ENCODE data around the gene IZUMO4.

DNA sequence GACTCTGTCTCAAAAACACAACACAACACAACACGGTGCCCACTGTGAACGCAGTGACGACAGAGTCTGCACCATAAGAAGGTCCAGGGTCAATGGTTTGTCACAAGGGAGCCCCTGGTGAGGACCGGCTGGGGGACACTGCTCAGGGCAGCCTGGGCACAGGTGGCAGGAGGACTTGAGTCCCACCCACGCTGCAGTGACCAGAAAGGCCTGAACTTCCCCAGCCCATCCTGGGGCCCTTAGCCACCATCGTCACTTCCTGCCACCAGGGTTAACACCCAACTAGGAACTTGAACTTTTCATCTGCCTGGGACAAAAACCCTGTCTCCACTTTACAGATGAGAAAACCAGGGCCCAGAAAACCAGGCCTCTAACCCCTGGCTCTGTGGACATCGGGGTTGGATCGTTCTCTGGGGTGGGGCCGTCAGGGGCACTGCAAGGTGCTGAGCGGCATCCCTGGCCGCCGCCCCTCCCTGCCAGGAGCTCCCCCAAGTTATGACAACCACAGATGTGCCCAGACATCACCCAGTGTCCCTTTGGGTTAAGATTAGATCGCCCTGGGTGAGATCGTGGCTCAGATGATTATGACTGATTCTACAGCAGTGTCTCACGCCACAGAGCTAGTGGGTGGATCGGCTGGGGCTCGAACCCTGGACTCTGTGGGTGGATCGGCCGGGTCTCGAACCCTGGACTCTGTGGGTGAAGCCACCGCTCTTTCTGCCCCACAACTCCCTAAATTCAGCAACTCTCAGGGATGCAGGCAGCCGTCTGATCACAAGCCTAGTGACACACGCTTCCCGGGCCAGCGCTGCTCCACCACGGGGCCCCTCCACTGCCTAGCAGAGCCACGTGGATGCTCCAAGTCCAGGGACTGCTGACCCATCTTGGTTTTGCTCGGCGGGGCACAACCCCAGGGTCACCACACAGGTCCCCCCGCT lies 14.6 kb upstream of the IZUMO4 start:
- TF ChIP-seq ZC3H10 (CRISPR knock-in tag; IDR thresholded peaks at IDR 0.05): no peak
- TF ChIP-seq ZFP3 (CRISPR knock-in tag; IDR thresholded peaks at IDR 0.05): no peak
- TF ChIP-seq ESRRG (CRISPR knock-in tag; IDR thresholded peaks at IDR 0.05): no peak
- TF ChIP-seq, protein P1, sequence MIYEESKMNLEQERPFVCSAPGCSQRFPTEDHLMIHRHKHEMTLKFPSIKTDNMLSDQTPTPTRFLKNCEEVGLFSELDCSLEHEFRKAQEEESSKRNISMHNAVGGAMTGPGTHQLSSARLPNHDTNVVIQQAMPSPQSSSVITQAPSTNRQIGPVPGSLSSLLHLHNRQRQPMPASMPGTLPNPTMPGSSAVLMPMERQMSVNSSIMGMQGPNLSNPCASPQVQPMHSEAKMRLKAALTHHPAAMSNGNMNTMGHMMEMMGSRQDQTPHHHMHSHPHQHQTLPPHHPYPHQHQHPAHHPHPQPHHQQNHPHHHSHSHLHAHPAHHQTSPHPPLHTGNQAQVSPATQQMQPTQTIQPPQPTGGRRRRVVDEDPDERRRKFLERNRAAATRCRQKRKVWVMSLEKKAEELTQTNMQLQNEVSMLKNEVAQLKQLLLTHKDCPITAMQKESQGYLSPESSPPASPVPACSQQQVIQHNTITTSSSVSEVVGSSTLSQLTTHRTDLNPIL (CRISPR knock-in tag; IDR thresholded peaks at IDR 0.05; ENCODE audit: low read depth): no peak
- TF ChIP-seq, protein P2, sequence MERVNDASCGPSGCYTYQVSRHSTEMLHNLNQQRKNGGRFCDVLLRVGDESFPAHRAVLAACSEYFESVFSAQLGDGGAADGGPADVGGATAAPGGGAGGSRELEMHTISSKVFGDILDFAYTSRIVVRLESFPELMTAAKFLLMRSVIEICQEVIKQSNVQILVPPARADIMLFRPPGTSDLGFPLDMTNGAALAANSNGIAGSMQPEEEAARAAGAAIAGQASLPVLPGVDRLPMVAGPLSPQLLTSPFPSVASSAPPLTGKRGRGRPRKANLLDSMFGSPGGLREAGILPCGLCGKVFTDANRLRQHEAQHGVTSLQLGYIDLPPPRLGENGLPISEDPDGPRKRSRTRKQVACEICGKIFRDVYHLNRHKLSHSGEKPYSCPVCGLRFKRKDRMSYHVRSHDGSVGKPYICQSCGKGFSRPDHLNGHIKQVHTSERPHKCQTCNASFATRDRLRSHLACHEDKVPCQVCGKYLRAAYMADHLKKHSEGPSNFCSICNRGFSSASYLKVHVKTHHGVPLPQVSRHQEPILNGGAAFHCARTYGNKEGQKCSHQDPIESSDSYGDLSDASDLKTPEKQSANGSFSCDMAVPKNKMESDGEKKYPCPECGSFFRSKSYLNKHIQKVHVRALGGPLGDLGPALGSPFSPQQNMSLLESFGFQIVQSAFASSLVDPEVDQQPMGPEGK (CRISPR knock-in tag; IDR thresholded peaks at IDR 0.05; ENCODE audit: borderline replicate concordance): no peak
- TF ChIP-seq ARNTL (CRISPR knock-in tag; IDR thresholded peaks at IDR 0.05; ENCODE audit: borderline replicate concordance, low read depth): no peak
- TF ChIP-seq TCF4 (CRISPR knock-in tag; IDR thresholded peaks at IDR 0.05; ENCODE audit: borderline replicate concordance): no peak
- TF ChIP-seq PPARA (CRISPR knock-in tag; IDR thresholded peaks at IDR 0.05; ENCODE audit: borderline replicate concordance): no peak
- TF ChIP-seq, protein P3, sequence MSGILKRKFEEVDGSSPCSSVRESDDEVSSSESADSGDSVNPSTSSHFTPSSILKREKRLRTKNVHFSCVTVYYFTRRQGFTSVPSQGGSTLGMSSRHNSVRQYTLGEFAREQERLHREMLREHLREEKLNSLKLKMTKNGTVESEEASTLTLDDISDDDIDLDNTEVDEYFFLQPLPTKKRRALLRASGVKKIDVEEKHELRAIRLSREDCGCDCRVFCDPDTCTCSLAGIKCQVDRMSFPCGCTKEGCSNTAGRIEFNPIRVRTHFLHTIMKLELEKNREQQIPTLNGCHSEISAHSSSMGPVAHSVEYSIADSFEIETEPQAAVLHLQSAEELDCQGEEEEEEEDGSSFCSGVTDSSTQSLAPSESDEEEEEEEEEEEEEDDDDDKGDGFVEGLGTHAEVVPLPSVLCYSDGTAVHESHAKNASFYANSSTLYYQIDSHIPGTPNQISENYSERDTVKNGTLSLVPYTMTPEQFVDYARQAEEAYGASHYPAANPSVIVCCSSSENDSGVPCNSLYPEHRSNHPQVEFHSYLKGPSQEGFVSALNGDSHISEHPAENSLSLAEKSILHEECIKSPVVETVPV (CRISPR knock-in tag; IDR thresholded peaks at IDR 0.05): no peak
- no peak for TF ChIP-seq BACH2 (CRISPR knock-in tag; IDR thresholded peaks at IDR 0.05; ENCODE audit: borderline replicate concordance)
- no peak for TF ChIP-seq RARB (CRISPR knock-in tag; IDR thresholded peaks at IDR 0.05)
- TF ChIP-seq, protein P4, sequence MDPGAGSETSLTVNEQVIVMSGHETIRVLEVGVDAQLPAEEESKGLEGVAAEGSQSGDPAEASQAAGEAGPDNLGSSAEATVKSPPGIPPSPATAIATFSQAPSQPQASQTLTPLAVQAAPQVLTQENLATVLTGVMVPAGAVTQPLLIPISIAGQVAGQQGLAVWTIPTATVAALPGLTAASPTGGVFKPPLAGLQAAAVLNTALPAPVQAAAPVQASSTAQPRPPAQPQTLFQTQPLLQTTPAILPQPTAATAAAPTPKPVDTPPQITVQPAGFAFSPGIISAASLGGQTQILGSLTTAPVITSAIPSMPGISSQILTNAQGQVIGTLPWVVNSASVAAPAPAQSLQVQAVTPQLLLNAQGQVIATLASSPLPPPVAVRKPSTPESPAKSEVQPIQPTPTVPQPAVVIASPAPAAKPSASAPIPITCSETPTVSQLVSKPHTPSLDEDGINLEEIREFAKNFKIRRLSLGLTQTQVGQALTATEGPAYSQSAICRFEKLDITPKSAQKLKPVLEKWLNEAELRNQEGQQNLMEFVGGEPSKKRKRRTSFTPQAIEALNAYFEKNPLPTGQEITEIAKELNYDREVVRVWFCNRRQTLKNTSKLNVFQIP (CRISPR knock-in tag; IDR thresholded peaks at IDR 0.05; ENCODE audit: borderline replicate concordance, low read depth): no peak

Data from SK-N-SH treated with all-trans-retinoic acid at 6 μM for 48 hours (cell line).